GM19240 (cell line): ENCODE measurements around the gene SRPRA.
"Not testable (repeated sequence)": the region's sequence is repeated elsewhere in the genome, so short reads cannot be mapped to it uniquely, and the experiment has no call there.

ENCODE experiments used
- DNase-seq: peaks from one replicate; pipeline ENCODE4 v3.0.0; 2011; ENCODE audit warnings: low spot score; ENCODE audit not compliant: insufficient read length

Gene SRPRA

DNA sequence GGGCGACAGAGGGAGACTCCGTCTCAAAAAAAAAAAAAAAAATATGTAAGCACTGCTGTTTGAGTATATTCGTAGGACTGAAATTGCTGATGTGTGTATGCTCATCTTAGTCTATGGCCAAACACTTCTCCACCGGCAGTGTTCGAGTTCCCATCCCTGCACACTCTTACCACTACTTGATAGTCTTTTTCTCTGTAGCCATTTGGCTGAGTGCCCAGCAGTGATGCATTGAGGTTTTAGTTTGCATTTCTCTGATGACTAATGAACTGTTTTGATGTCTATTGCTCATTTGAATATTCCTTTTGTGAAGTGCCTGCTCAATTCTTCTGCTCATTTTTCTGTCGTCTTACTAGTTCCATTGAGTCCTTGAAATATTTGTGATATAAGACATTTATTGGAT, 16.1 kb upstream of the SRPRA start:
- no peak for DNase-seq

DNA sequence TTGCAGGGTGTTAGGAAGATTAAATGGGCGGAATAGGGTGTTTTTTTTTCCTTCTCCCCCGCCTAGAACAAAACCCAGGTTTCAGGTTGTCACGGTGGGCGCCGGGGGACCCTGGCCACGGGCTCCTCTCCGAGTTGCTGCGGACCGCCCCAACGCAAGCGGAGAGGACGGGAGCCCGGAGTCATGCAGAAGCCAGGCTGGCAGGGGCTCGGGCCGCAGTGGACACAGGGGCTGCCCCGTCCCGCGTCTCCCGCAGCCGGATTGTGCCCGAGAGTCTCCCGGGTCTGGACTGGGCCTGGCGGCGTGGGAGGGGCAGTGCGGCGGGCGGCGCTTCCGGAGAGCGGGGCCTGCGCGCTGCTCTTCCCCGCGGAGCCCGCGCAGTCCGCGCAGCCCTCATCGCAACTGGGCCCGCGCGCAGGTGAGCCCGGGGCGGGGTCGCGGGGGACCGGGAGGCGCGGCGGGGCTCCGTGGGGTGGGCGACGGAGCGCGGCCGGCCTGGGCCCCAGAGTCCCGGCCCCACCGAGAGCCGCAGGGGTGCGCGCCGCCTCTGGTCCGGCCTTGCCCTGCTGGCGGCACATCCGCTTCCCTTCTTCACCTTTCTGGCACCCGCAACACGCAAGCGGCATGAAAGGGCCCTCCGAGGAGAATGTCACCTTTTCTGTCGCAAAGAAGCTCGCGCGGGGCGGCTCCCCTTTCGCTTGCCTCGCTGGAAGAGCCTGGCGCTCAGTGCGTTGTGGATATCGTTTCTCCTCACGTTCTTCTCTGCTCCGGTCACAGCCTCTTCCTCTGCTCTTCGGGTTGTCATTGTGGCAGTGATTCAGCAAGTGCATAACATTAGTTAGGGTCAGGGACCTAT, 14.3 kb upstream of the SRPRA start, which contains the start of gene TIRAP:
TIRAP (plus strand) TSS at position 358 of the 856 bp plus-strand sequence. CDS start 7,802 bp downstream, outside the sequence.
- peak; percentile 55 for DNase-seq

DNA sequence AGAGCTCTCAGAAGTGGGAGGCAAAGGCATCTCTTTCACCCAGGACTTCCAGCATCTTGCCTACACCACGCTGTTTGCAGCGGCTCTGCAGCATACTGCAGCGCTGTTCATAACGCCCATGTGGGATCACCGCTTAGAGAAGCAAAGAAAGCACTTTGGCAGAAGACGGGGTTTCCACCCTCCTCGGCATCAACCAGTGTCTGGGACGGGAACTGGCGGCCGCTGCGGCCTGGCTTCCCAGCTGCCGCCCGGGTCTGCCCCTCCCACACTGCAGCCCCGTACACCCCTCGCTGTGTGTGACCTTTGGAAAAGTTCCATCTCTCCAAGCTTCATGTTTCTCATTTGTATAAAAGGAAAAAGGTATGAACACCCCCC, 13.7 kb upstream of the SRPRA start:
- no peak for DNase-seq

DNA sequence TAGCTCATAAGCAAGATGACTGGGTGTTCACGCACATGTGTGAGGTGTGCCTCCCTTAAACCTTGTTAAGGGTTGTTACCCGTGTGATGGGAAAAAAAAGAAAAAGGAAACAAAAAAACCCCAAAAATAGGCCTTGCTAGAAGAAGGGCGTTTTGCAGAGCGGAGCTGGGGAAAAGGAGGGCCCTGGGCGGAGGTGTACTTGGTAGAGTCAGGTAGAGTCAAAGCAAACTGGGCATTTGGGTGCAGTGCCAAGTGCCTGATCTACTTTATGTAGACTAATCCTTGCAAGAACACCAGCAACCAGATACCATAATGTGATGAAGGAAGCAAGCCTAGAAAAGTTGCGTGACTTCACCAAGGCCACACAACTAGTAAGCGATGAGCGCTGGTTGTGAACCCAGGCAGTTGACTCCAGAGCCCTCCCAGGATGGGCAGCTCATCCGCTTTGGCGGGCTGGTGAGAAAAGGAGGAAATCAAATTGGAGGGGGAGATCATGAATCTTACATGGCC, 13.0 kb upstream of the SRPRA start:
- no peak for DNase-seq

DNA sequence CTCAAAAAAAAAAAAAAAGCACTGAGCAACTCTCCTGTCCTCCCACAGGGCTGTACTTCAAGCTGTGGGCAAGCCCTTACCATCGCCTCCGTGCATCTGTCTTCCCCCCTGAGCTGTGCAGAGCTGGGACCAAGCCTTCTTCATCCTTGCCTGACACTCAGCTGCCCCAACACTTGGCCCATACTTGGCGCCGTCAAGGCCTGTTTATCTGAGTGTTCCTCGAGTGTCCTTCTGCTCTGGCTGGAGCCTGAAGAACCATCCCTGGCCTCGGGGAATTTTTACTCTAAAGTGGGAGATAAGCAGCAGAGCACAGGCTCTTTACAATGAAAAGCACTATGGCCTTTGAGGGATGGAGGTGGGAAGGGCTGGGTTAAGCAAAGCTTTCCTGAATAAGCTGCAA, 12.6 kb upstream of the SRPRA start:
- no peak for DNase-seq

DNA sequence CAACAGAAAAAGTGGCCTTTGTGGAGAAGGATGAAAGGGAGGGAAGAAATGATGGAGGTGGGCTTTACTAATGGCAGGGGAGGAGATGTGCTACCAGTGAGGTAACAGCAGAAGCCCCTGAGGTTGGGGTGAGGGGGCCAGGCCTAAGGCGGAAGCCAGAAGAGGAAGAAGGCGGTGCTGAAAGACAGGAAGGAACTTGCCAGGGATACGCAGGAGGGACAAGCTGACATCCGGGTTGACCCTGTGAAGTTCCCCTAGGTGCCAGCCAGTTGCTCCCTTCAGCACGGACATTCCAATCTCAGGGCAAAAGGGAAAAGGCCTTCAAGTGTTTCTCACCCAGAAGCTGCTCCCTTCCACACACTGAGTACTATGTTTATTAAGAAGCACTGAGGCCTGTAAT, 11.9 kb upstream of the SRPRA start:
- DNase-seq: no peak

DNA sequence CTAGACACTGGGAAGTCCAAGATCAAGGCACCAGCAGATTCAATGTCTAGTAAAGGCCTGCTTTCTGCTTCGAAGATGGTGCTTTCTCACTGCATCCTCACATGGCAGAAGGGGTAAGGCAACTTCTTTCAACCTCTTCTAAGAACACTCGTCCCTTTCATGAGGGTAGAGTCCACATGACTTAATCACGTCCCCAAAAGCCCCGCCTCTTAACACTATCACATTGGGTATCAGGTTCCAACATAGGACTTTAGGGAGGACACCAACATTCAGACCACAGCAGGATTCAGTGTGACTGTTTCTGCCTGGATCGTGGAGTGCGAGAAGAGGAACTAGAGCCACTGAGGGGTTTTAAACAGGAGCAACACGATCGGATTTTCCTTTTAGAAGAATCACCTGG, 10.5 kb upstream of the SRPRA start:
- no peak for DNase-seq

DNA sequence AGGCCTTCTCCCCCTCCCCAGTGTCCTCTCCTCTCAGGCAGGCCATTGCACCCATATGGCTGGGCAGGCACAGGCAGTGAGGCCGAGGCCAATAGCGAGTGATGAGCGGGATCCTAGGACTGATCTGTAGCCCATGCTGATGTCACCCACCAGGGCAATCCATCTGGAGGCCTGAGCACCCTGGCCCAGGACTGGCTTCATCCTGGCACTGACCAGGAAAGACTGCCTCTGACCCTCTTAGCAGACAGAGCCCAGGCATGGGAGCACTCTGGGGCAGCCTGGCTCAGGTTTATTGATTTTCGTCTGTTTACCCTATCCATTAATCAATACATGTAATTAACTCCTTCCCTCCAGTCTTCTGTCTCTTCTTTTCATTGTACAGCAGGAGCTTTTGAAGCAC, 9.1 kb upstream of the SRPRA start:
- DNase-seq: no peak

DNA sequence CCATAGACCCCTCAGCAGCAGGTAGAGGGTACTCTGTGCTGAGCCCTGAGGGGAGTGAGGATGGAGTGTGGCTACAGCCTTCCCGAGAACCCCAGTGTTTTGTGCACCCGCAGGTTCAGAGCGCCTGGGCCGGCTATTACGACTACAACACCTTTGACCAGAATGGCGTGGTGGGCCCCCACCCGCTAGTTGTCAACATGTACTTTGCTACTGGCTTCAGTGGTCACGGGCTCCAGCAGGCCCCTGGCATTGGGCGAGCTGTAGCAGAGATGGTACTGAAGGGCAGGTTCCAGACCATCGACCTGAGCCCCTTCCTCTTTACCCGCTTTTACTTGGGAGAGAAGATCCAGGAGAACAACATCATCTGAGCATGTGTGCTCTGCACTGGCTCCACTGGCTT, 8.6 kb upstream of the SRPRA start:
- no peak for DNase-seq

DNA sequence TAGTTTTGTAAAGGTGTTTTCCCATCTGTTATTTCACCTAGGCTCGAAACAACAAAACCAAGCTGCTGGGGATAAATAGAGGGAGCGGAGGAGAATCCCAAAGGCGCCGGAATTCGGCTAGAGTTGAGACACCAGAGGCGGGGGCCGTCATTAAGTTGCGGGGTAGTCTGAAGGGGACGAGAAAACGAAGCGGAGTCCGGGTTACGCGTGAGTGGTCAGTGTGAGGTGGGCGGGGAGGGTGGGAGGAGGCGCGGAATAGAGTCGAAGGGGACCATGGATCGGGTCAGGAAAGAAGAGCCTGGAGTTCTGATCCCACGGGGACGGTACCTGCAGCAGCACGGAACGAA, 361 bp downstream of the SRPRA start:
- DNase-seq: no peak

DNA sequence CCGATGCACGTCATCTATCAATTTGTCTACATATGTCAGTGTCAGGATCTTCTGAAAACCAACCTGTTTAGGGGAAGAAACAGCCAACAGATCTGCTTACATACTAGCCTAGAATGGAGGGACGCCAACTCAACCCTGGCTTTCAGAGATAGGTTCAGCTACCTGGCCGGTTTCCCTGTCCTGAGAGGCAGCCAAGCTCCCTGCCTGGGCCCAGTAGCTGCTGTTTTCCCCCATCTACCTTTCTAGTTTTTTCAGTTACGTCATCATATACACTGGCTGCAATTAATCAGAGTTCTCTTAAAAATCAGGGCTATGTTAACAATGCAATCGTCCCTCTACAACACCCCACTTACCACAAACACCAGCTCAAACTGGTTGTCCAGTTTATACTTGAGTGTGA, 1.0 kb downstream of the SRPRA start:
- no peak for DNase-seq

DNA sequence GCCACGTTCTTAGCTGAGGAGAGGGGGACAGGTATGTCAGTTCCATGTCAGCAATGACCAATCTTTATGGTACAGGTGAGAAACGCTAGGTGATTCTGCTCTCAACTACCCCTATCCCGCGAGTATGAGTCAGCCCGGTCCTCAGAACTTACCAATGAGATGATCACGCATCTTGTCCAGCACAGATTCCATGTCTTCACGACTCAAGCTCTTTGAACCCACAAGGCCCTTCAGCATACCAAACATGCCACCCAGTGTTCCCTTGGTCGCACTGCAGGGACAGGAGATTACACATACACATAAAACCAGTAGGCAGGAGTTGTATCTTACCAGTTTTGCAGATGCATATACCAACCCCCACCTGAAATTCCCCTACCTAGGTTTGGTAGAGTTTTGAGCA, 2.9 kb downstream of the SRPRA start:
- DNase-seq: no peak

DNA sequence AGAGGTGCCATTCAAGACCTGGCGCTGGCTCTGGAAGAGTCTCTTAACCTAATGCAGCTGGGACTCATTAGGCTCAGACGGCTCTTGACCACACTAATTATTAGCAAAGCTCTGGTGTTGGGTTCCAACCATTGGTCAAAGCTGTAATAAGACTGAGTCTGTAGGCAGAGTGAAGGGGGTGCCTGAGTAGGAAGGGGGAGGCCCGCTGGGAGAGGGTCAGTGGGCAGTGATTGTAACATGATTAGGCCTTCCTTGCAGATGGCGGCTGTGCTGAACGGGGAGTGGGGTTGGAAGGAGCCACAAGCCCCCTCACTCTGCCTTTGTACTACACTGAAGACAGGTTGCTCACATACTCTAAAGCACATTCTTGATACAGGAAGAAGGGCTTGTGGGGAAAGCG, 5.2 kb downstream of the SRPRA start:
- no peak for DNase-seq

DNA sequence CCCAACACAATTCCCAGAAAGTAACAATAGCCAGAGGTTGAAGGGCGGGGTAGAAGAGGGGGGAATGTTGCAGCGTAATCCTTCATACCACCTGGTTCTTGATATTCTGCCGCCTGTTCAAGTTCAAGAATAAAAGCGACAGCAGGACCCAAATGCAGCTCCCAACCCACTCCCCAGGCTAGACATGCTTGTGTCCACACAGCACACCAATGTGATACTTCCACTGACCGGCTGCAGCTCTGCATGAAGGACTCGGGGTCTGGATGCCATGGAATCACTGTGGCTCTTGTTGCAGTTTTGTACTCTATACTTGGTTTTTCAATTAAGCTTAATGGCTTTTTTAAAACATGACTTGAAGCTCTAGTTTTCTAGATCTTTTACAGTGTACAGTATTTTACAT, 6.5 kb downstream of the SRPRA start:
- DNase-seq: no peak

DNA sequence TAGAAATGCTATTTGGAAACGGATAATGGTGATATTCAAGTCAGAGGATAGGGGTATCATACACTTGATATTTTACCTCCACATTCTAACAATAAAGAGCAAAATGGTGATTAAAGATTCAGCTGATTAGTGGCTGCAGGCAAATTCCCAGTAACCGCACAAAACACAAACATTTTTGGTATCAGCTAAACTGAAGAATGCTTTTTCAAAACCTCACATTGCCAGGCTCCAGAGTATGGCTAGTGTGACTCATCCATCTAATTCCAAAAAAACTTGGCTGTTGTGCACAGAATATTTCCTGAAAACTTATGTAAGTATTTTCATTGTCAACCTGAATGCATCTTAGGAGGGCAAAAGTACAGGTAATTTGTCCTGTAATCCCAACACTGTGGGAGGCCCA, 10.9 kb downstream of the SRPRA start:
- DNase-seq: no peak

DNA sequence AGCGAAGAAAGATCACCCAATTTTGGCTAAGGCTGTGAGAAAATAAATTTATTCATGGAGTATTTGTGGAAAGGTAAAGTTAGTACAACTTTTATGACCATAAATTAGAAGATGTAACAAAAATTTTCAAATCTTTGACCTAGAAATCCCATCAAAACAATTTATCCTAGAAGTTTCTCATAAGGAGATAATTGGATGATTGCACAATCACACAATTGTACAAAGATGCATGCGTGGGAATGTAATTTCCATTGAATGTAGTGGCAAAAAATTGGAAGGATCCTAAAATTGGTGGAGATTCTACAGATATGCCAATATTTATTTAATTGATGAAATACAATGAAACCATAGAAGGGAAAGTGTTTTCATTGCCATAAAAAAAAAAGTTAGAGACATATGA, 11.6 kb downstream of the SRPRA start:
- no peak for DNase-seq

DNA sequence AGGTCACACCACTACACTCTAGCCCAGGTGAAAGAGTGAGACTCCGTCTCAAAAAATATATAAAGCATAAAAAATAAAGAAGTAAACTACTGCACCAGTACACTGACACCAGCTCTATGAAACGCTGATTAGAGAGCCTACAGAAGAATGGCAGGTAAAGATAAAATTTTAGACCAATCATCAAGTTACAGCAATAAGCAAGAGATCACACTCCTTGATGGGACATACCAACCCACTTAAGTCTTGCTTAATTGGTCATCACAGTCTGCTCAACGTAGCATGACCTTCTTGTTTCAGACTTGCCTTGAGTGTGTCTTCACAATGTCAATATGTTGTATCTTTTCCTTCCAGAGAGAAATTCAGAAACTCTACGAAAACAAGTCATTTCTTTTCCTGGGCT, 12.5 kb downstream of the SRPRA start:
- DNase-seq: no peak

DNA sequence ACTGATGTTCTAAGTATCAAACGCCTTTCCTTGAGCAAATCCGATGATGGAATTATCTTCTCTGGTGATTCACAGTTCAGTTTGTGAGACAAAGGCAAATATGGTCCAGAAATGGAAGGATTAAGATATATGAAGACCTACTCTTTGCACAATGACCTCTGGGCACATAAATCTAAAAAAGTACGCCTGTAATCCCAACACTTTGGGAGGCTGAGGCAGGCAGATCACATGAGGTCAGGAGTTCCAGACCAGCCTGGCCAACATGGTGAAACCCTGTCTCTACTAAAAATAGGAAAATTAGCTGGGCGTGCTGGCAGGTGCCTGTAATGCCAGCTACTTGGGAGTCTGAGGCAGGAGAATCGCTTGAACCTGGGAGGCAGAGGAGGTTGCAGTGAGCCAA, 13.2 kb downstream of the SRPRA start:
- not testable (repeated sequence) for DNase-seq

DNA sequence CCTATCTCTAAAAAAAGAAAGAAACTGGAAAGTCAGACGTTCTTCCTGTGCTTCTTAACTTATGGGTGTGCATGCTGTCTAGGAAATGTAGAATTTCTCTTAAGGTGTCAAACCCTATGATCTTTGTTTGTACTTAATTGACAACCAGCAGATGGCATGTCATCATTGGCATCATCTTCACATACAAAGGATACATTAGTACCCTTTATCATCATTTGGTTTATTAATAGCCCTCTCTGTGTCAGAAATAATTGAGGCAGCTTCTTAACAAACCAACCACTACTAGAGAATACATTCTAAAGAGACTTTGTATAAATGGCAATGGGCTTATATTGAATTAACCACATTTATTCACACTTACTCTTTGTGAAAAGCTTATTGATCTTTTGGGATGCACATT, 13.9 kb downstream of the SRPRA start:
- no peak for DNase-seq

DNA sequence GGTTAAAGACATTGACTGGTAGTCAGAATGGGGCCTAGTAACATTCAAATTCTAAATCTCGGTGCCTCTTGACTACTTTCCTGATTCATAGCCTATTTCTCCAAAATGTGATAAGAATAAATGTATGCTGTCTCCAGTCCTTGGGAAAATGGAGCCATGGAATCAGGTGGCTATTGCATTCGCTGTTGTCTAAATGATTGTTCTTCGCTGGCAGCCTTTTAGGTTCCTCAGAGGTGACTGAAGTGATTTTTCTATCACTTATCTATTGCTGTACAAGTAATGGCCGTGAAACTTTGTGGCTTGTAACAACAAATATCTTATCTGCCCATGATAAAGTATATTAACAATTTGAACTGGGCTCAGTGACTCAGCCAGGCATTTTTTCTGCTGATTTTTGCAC, 15.4 kb downstream of the SRPRA start:
- DNase-seq: no peak

DNA sequence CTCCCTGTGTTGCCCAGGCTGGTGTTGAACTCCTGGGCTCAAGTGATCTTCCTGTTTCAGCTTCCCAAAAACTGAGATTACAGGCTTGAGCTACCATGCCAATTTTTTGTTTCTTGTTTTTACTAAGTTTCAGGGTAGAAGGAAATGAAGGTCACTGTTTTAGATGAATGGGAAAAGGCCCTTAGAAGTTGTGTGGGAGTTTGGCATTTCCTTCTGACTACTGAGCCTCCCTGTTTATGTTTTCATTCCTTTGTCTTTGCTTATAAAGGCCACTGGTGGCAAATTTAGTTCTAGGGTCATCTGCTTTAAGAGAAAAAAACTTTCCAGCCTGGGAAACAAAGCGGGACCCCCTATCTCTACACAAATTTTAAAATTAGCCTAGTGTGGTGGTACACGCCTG, 22.1 kb downstream of the SRPRA start:
- no peak for DNase-seq

DNA sequence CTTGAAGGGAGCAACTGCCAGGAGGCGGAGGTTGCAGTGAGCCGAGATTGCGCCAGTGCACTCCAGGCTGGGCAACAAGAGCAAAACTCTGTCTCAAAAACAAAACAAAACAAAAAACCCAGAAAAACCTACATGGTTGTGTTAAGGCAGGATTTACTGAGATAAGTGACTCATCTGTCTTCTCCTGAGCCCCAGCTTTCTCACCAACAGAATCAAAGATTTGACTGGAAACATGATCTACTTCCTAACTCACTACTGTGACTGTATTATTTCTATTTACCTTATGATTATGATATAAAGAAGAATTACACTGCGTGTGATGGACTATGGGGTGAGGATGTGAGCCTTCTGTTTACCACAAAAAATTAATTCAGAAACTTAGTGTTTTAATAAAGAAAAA, 35.3 kb downstream of the SRPRA start:
- no peak for DNase-seq

DNA sequence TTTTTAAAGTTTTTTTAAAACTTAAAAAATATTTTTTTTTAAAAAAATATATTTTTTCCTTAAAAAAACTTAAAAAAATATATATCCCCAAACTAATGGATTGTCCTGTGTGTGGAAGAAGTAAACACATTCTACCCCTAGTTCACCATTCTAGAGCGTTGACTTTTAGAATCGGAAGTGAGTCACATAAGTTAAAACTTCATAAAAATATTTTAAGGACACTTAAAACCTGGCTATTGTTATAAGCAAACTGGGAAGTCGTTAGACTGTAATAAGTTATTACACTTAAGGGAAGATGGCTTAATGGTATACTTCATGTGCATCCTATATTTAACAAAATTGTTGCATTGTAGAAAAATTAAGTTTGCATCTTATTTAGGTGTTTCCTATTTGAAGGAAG, 36.0 kb downstream of the SRPRA start:
- DNase-seq: no peak
